Body of pancreas (tissue), 4 donors: ENCODE data around the gene ZBTB24.

Experiments used
- CTCF ChIP-seq, 7 experiments: fragments of 450-650 bp in 4 of 7; fragments of 200-600 bp in 3 of 7; sonication (generic) in 3 of 7; IDR thresholded peaks; one replicate each; pipeline ENCODE4 v1.5.1; 2016 to 2019; ENCODE audit warnings: antibody characterized with exemption in 7 of 7
- POLR2A ChIP-seq, 3 donors: fragments of 450-650 bp; IDR thresholded peaks; one replicate each; pipeline ENCODE4 v1.6.1; 2016; ENCODE audit warnings: antibody characterized with exemption in 3 of 3, mild to moderate bottlenecking in 2 of 3

- TF ChIP-seq CTCF (IDR thresholded peaks at IDR 0.05) (no peak), POLR2A (IDR thresholded peaks at IDR 0.05) (no peak)
Observed at GRCh38 chr6:109527989-109528388, 45.0 kb upstream of the ZBTB24 start.
